ENCODE results near the gene ROPN1L. TPM values are rescaled to one million over a fixed set of nuclear protein-coding genes. Genes with fewer than 3 reads are reported as not detected.
A peak's percentile ranks its signal among the peaks of the same experiment; 100 is the strongest.

The ROPN1L gene
- total and polyA plus RNA-seq, 2 donors (not counting 1 experiment from before 2014, with no cell fraction given) = 0.91 TPM; not detected in 1

DNA sequence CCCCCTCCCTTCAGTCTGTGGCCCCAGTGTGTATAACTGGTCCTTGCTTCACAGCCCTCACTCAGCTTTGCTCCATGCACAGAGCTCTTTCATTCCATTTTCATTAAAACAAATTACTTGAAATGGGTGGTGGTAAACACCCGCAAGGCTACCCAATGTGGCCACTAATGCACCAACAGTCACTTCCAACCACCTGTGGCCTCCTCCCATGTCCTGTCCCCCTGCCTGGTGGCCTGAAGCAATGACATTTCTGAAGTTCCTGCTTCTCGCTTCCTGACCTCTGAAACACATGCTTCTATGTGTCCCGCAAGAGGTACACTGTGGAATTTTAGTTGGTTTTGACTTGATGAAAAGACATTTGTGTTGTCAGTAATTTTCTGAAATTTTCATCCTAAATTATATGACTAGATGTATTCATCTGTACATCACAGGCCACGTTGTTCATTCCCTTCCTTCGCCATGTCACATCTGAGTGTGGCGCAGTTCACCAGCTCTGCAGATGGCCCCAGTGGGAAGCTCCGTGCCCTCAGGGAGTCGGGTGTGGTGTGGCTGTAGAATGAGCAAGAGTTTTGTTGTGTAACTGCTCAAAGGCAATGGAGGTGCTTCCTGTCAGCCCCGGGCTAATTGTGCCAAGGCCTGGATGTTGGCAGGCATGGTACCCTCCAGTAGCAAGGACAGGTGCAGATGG, 9.6 kb downstream of the ROPN1L start:
- Histone ChIP-seq H3K9ac (ENCODE audit: low read length) (no peak overlapping the region), H3K36me3 (replicated peaks in 1 of 2; ENCODE audit: control extremely low read depth in 1 of 2, control insufficient read depth in 1 of 2, extremely low read depth in 1 of 2, insufficient read depth in 2 of 2, low read length in 1 of 2) (no peaks in the 10 kb centered on the region), H3K9me3 (ENCODE audit: control extremely low read depth in 1 of 3, control insufficient read depth in 2 of 3, insufficient read depth in 1 of 3, low read length in 2 of 3) (no peaks in the 10 kb centered on the region), H3K27ac (ENCODE audit: low read length in 2 of 2) (no peak overlapping the region), H3K27me3 (replicated peaks in 1 of 4; ENCODE audit: control extremely low read depth in 1 of 4, control insufficient read depth in 3 of 4, insufficient read depth in 4 of 4, low read length in 3 of 4) (no peaks in the 10 kb centered on the region), H3K4me1 (ENCODE audit: control insufficient read depth in 2 of 2, insufficient read depth in 2 of 2, low read length in 2 of 2) (peaks cover 0 to under 1% of the 10 kb centered on the region in 2 donors), H2AFZ (ENCODE audit: insufficient read depth, low read depth, low read length, poor library complexity, severe bottlenecking) (no peak overlapping the region), H3K4me2 (replicated peaks; ENCODE audit: low read depth, low read length, poor library complexity, severe bottlenecking) (no peak overlapping the region), H3K4me3 (ENCODE audit: control extremely low read depth in 1 of 5, extremely low read depth in 1 of 5, insufficient read depth in 1 of 5, low read depth in 2 of 5, low read length in 4 of 5) (no peak overlapping the region), H3K79me2 (ENCODE audit: control insufficient read depth, insufficient read depth, low read length) (no peaks in the 10 kb centered on the region), H4K20me1 (ENCODE audit: control insufficient read depth, insufficient read depth, low read length, poor library complexity, severe bottlenecking) (no peaks in the 10 kb centered on the region)
- Mint-ChIP-seq H3K4me1 (peaks cover 5% of the 10 kb centered on the region), H3K9me3 (ENCODE audit: insufficient read depth) (no peaks in the 10 kb centered on the region), H3K27ac (no peak overlapping the region), H3K27me3 (no peaks in the 10 kb centered on the region), H3K4me3 (no peak overlapping the region)
- intact Hi-C loops (cut with micrococcal nuclease) = no loop called here
- ATAC-seq (ENCODE audit: low read depth) = no peak
- POLR2A ChIA-PET = interaction anchor here (2.1 kb wide), 1 partner anchor 176 kb away, joined by 5 read pairs; no protein-coding TSS in a partner anchor
- TF ChIP-seq EZH2 (IDR thresholded peaks at IDR 0.05; ENCODE audit: borderline replicate concordance, insufficient read depth, low read depth, low read length, poor library complexity, severe bottlenecking) = no peak
- TF ChIP-seq, protein P1, sequence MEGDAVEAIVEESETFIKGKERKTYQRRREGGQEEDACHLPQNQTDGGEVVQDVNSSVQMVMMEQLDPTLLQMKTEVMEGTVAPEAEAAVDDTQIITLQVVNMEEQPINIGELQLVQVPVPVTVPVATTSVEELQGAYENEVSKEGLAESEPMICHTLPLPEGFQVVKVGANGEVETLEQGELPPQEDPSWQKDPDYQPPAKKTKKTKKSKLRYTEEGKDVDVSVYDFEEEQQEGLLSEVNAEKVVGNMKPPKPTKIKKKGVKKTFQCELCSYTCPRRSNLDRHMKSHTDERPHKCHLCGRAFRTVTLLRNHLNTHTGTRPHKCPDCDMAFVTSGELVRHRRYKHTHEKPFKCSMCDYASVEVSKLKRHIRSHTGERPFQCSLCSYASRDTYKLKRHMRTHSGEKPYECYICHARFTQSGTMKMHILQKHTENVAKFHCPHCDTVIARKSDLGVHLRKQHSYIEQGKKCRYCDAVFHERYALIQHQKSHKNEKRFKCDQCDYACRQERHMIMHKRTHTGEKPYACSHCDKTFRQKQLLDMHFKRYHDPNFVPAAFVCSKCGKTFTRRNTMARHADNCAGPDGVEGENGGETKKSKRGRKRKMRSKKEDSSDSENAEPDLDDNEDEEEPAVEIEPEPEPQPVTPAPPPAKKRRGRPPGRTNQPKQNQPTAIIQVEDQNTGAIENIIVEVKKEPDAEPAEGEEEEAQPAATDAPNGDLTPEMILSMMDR (IDR thresholded peaks at IDR 0.05) = no peak
- DNase-seq = no peak
- CTCF ChIA-PET = interaction anchor here (0.7 to 11.2 kb wide), 14 partner anchors 10 to 731 kb away, joined by 3 to 326 read pairs (median 4); partner anchors contain the start of gene ROPN1L
- 24% methylated on average over 3 of the region's 9 CpGs for whole genome bisulfite sequencing (ENCODE audit: insufficient coverage)

DNA sequence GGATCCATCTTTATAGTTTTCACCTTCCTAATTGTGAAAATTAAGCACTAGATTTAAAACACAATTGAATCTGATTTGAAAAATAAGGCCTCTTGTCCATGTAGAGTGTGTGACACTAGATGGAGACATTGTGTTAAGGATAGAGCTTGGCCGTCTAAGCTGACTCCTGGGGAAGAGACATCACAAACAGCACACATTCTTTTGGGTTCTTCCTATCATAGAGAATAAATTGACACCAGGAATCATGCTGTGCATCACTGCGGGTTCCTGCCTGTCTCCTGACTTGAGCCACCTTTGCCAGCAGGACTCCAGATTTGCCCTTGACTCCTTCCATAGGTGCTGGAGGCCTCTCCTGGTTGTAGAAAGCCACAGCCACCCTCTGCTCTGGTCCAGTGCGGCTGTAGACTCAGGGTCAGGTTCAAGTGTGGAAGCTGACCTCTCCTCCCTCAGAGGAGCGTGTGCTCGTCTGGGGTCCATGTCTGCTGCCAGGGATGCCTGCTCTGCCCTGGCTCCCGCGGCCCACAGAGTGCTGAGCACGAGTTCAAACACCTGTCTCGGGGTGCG, 11.2 kb downstream of the ROPN1L start:
- ChIA-PET CTCF (interaction anchor here (0.6 to 11.2 kb wide), 37 partner anchors 9 to 730 kb away, joined by 3 to 326 read pairs (median 4); partner anchors contain the start of genes ANKRD33B and ROPN1L), POLR2A (interaction anchor here (2.1 kb wide), 1 partner anchor 175 kb away, joined by 5 read pairs; no protein-coding TSS in a partner anchor)
- Histone ChIP-seq H3K9me3 (ENCODE audit: control extremely low read depth in 1 of 3, control insufficient read depth in 2 of 3, insufficient read depth in 1 of 3, low read length in 2 of 3) (no peaks in the 10 kb centered on the region), H3K9ac (ENCODE audit: low read length) (no peak overlapping the region), H2AFZ (ENCODE audit: insufficient read depth, low read depth, low read length, poor library complexity, severe bottlenecking) (no peak overlapping the region), H3K27ac (ENCODE audit: low read length in 2 of 2) (no peak overlapping the region), H3K27me3 (replicated peaks in 1 of 4; ENCODE audit: control extremely low read depth in 1 of 4, control insufficient read depth in 3 of 4, insufficient read depth in 4 of 4, low read length in 3 of 4) (no peaks in the 10 kb centered on the region), H4K20me1 (ENCODE audit: control insufficient read depth, insufficient read depth, low read length, poor library complexity, severe bottlenecking) (no peaks in the 10 kb centered on the region), H3K79me2 (ENCODE audit: control insufficient read depth, insufficient read depth, low read length) (no peaks in the 10 kb centered on the region), H3K4me3 (ENCODE audit: control extremely low read depth in 1 of 5, extremely low read depth in 1 of 5, insufficient read depth in 1 of 5, low read depth in 2 of 5, low read length in 4 of 5) (no peak overlapping the region), H3K36me3 (replicated peaks in 1 of 2; ENCODE audit: control extremely low read depth in 1 of 2, control insufficient read depth in 1 of 2, extremely low read depth in 1 of 2, insufficient read depth in 2 of 2, low read length in 1 of 2) (no peaks in the 10 kb centered on the region), H3K4me2 (replicated peaks; ENCODE audit: low read depth, low read length, poor library complexity, severe bottlenecking) (no peak overlapping the region), H3K4me1 (ENCODE audit: control insufficient read depth in 2 of 2, insufficient read depth in 2 of 2, low read length in 2 of 2) (no peaks in the 10 kb centered on the region)
- TF ChIP-seq, protein P1 (IDR thresholded peaks at IDR 0.05) = peak; percentile 85
- TF ChIP-seq EZH2 (IDR thresholded peaks at IDR 0.05; ENCODE audit: borderline replicate concordance, insufficient read depth, low read depth, low read length, poor library complexity, severe bottlenecking) = no peak
- DNase-seq (peak; percentile 83), ATAC-seq (ENCODE audit: low read depth) (peak; percentile 86)
- H3K9me3 Mint-ChIP-seq (ENCODE audit: insufficient read depth) = no peaks in the 10 kb centered on the region
- intact Hi-C loops (cut with micrococcal nuclease) = loop anchor here (1.0 to 2.0 kb wide), 4 partner anchors 126 to 410 kb away; no protein-coding TSS in a partner anchor
- no peak overlapping the region for H3K27ac Mint-ChIP-seq
- no peaks in the 10 kb centered on the region for H3K4me1 Mint-ChIP-seq
- H3K27me3 Mint-ChIP-seq = no peaks in the 10 kb centered on the region
- no peak overlapping the region for H3K4me3 Mint-ChIP-seq
- 93% methylated on average over 9 of the region's 10 CpGs for WGBS (ENCODE audit: insufficient coverage)
